SK-N-SH (cell line): ENCODE data around the gene ARMC3. TPM values are rescaled to one million over a fixed set of nuclear protein-coding genes. Genes with fewer than 3 reads are reported as not detected.

Experiments used
- CTCF ChIA-PET: fragments of 300-600, 350-600 bp; formaldehyde crosslinking; extraction: SDS; loops from one replicate; lab custom pipeline; 2021; lab: Yijun Ruan, JAX
- POLR2A ChIA-PET: fragments of 350-600 bp; sonication (Branson Sonifier 250); formaldehyde crosslinking; extraction: SDS; loops from one replicate; lab custom pipeline; 2020; ENCODE audit warnings: antibody characterized with exemption, inconsistent platforms; lab: Yijun Ruan, JAX
- DNase-seq: peaks from one replicate; pipeline ENCODE4 v3.0.0; 2012
- H2AFZ ChIP-seq: fragments of 200-600 bp; sonication (generic); 2 replicates; pipeline ENCODE4 v1.8.1; 2016; ENCODE audit warnings: antibody characterized with exemption, mild to moderate bottlenecking, low read depth
- H3F3A ChIP-seq: fragments of 200-600 bp; sonication (generic); replicated peaks from 2 replicates; pipeline ENCODE3; 2016; ENCODE audit warnings: antibody characterized with exemption, mild to moderate bottlenecking; ENCODE audit not compliant: insufficient read depth
- H3K27ac ChIP-seq, 2 experiments: fragments of 200-500 bp in 1 of 2; fragments of 200-600 bp in 1 of 2; sonication (Bioruptor generic) in 1 of 2; sonication (generic), shearing (Covaris generic) in 1 of 2; 2 replicates each; pipeline versions ENCODE4 v1.5.1 to v1.6.1; 2014 to 2016; ENCODE audit warnings: low read depth in 2 of 2, inconsistent platforms in 1 of 2, low read length in 1 of 2, mild to moderate bottlenecking in 1 of 2, mixed read lengths in 1 of 2
- H3K27me3 ChIP-seq: fragments of 200-600 bp; sonication (generic), shearing (Covaris generic); 2 replicates; pipeline ENCODE4 v1.6.1; 2016; ENCODE audit warnings: mixed run types; ENCODE audit not compliant: insufficient read depth
- H3K36me3 ChIP-seq, 2 experiments: fragments of 200-500 bp in 1 of 2; fragments of 200-600 bp in 1 of 2; sonication (Bioruptor generic) in 1 of 2; sonication (generic) in 1 of 2; replicated peaks in 1 of 2; 2 replicates each; pipeline versions ENCODE3 to v1.5.1; 2014 to 2016; ENCODE audit warnings: low read length in 1 of 2, mild to moderate bottlenecking in 1 of 2; ENCODE audit not compliant: insufficient read depth in 2 of 2, control insufficient read depth in 1 of 2
- H3K4me1 ChIP-seq, 2 experiments: fragments of 200-500 bp in 1 of 2; fragments of 200-600 bp in 1 of 2; sonication (Bioruptor generic) in 1 of 2; sonication (generic), shearing (Covaris generic) in 1 of 2; 2 replicates each; pipeline versions ENCODE4 v1.5.1 to v1.6.1; 2014 to 2016; ENCODE audit warnings: low read depth in 1 of 2, low read length in 1 of 2, mixed run types in 1 of 2; ENCODE audit not compliant: insufficient read depth in 2 of 2, control insufficient read depth in 1 of 2
- H3K4me2 ChIP-seq: fragments of 200-600 bp; sonication (generic), shearing (Covaris generic); 2 replicates; pipeline ENCODE4 v1.6.1; 2017; ENCODE audit warnings: mixed run types
- H3K4me3 ChIP-seq, 2 experiments: fragments of 200-500 bp in 1 of 2; fragments of 200-600 bp in 1 of 2; sonication (Bioruptor generic) in 1 of 2; sonication (generic), shearing (Covaris generic) in 1 of 2; 2 replicates each; pipeline versions ENCODE4 v1.5.1 to v1.8.1; 2014 to 2016; ENCODE audit warnings: low read depth in 2 of 2, inconsistent platforms in 1 of 2, low read length in 1 of 2, mild to moderate bottlenecking in 1 of 2, mixed read lengths in 1 of 2, moderate library complexity in 1 of 2
- H3K79me2 ChIP-seq: fragments of 200-600 bp; sonication (generic); 2 replicates; pipeline ENCODE4 v1.8.1; 2017; ENCODE audit warnings: mild to moderate bottlenecking; ENCODE audit not compliant: insufficient read depth
- H3K9ac ChIP-seq: fragments of 200-600 bp; sonication (generic); 2 replicates; pipeline ENCODE4 v1.6.1; 2017; ENCODE audit warnings: mixed run types
- H3K9me2 ChIP-seq: fragments of 200-600 bp; sonication (generic); 2 replicates; pipeline ENCODE4 v1.6.1; 2017; ENCODE audit warnings: mixed run types
- H3K9me3 ChIP-seq: fragments of 200-600 bp; sonication (generic); 2 replicates; pipeline ENCODE4 v1.6.1; 2017; ENCODE audit warnings: mixed run types, mild to moderate bottlenecking, moderate library complexity
- H4K20me1 ChIP-seq: fragments of 200-600 bp; sonication (generic); 2 replicates; pipeline ENCODE4 v1.6.1; 2017; ENCODE audit warnings: mild to moderate bottlenecking, mixed run types; ENCODE audit not compliant: insufficient read depth
- CTCF ChIP-seq: fragments of 200-600 bp; sonication (generic); IDR thresholded peaks from 2 replicates; pipeline ENCODE4 v1.6.1; 2017; ENCODE audit warnings: antibody characterized with exemption, mild to moderate bottlenecking, moderate library complexity
- GATA2 ChIP-seq: sonication (generic); formaldehyde crosslinking; IDR thresholded peaks from 2 replicates; pipeline ENCODE4 v1.5.0; 2020; ENCODE audit warnings: mild to moderate bottlenecking, missing genetic modification reagents
- IRF3 ChIP-seq: fragments of 150-350 bp; IDR thresholded peaks from 2 replicates; pipeline ENCODE4 v1.6.1; 2016; ENCODE audit warnings: mild to moderate bottlenecking, low read depth, low read length
- MEF2A ChIP-seq: IDR thresholded peaks from 2 replicates; pipeline ENCODE4 v1.4.0; 2012; ENCODE audit warnings: low read depth, borderline replicate concordance
- MXI1 ChIP-seq: IDR thresholded peaks from 2 replicates; pipeline ENCODE4 v1.6.1; 2012; ENCODE audit warnings: mild to moderate bottlenecking, low read depth, low read length, improper control_type of control experiment
- NFIC ChIP-seq: IDR thresholded peaks from 2 replicates; pipeline ENCODE4 v1.4.0; 2012; ENCODE audit warnings: borderline replicate concordance
- NRF1 ChIP-seq: IDR thresholded peaks from 2 replicates; pipeline ENCODE4 v1.6.1; 2012; ENCODE audit warnings: low read depth, mild to moderate bottlenecking, low read length
- RAD21 ChIP-seq: IDR thresholded peaks from 2 replicates; pipeline ENCODE4 v1.6.1; 2012; ENCODE audit warnings: mild to moderate bottlenecking, low read length
- REST ChIP-seq: IDR thresholded peaks from 2 replicates; pipeline ENCODE4 v1.6.1; 2012; ENCODE audit warnings: mild to moderate bottlenecking, low read depth, low read length, moderate library complexity
- SIN3A ChIP-seq: IDR thresholded peaks from 2 replicates; pipeline ENCODE4 v1.6.1; 2012; ENCODE audit warnings: low read depth, mild to moderate bottlenecking, low read length, moderate library complexity, borderline replicate concordance
- SMC3 ChIP-seq: IDR thresholded peaks from 2 replicates; pipeline ENCODE4 v1.6.1; 2012; ENCODE audit warnings: low read depth, low read length, improper control_type of control experiment
- USF1 ChIP-seq: IDR thresholded peaks from 2 replicates; pipeline ENCODE4 v1.4.0; 2012; ENCODE audit warnings: low read depth, borderline replicate concordance
- USF2 ChIP-seq: fragments of 150-350 bp; IDR thresholded peaks from 2 replicates; pipeline ENCODE4 v1.6.1; 2017; ENCODE audit warnings: antibody characterized with exemption, low read length, low read depth, borderline replicate concordance
- WGBS: methylation state at CpG from one replicate; pipeline ENCODE4 v1.1.6; 2017; ENCODE audit warnings: low lambda C conversion rate; 5-methylcytosine and 5-hydroxymethylcytosine counted together
- polyA plus RNA-seq, 3 experiments: library from polyadenylated mRNA; depleted of rRNA; stranded (reverse); fragments of >200 nt; gene quantifications; 2 replicates each; pipeline ENCODE4 v1.2.3, GENCODE V29; 2012

ARMC3 gene
- polyA plus RNA-seq, 1 of the 3 experiments (the other 2 are of a cell fraction) = not detected

GRCh38 chr10:23075672-23076071 lies 147.8 kb downstream of the ARMC3 start:
- Histone ChIP-seq H3K4me3 (no peak overlapping the region), H3K36me3 (no peaks in the 10 kb centered on the region), H3K27ac (no peak overlapping the region), H3K27me3 (no peaks in the 10 kb centered on the region), H3K9ac (no peak overlapping the region), H3K9me3 (no peaks in the 10 kb centered on the region), H3K79me2 (no peaks in the 10 kb centered on the region), H3K4me2 (no peak overlapping the region), H3F3A (no peaks in the 10 kb centered on the region), H2AFZ (no peak overlapping the region), H4K20me1 (no peaks in the 10 kb centered on the region), H3K9me2 (no peaks in the 10 kb centered on the region), H3K4me1 (peaks cover 0 to under 1% of the 10 kb centered on the region in 2 experiments; a peak in 2 of 4 replicates)
- ChIA-PET POLR2A (no interaction called here), CTCF (interaction anchor here (1.1 kb wide), 1 partner anchor 13 kb away, joined by 3 read pairs; no protein-coding TSS in a partner anchor)
- 75% methylated on average over 3 of the region's 3 CpGs for WGBS
- DNase-seq = no peak
- no peak for TF ChIP-seq REST
- no peak for TF ChIP-seq SIN3A
- no peak for TF ChIP-seq USF2
- TF ChIP-seq CTCF = no peak

- H2AFZ ChIP-seq = no peak overlapping the region
- POLR2A ChIA-PET = no interaction called here
- no peak for DNase-seq
- WGBS = 72% methylated on average over 2 of the region's 2 CpGs
- no peaks in the 10 kb centered on the region for H3K9me2 ChIP-seq
- no peak overlapping the region for H3K4me2 ChIP-seq
- no peak overlapping the region for H3K4me3 ChIP-seq
- CTCF ChIA-PET = interaction anchor here (0.7 to 1.2 kb wide), 2 partner anchors 80 to 89 kb away, joined by 3 read pairs; no protein-coding TSS in a partner anchor
- no peaks in the 10 kb centered on the region for H3K36me3 ChIP-seq
- no peaks in the 10 kb centered on the region for H3K9me3 ChIP-seq
- peaks cover 0 to 9% of the 10 kb centered on the region in 2 experiments; a peak in 2 of 4 replicates for H3K4me1 ChIP-seq
- H3K27me3 ChIP-seq = no peaks in the 10 kb centered on the region
- no peak overlapping the region for H3K27ac ChIP-seq
- H4K20me1 ChIP-seq = no peaks in the 10 kb centered on the region
- no peaks in the 10 kb centered on the region for H3K79me2 ChIP-seq
- no peak overlapping the region for H3K9ac ChIP-seq
- H3F3A ChIP-seq = no peaks in the 10 kb centered on the region
- TF ChIP-seq GATA2 = no peak
- TF ChIP-seq USF1 = no peak
- TF ChIP-seq IRF3 = no peak
- no peak for TF ChIP-seq NFIC
- no peak for TF ChIP-seq NRF1
- no peak for TF ChIP-seq REST
- TF ChIP-seq SMC3 = no peak
- no peak for TF ChIP-seq MEF2A
- no peak for TF ChIP-seq RAD21
- no peak for TF ChIP-seq MXI1
Measured at GRCh38 chr10:23078114-23078513, 150.3 kb downstream of the ARMC3 start.
